ENCODE measurements around the gene MRPL40.
A peak's percentile ranks its signal among the peaks of the same experiment; 100 is the strongest.

The MRPL40 gene

DNA sequence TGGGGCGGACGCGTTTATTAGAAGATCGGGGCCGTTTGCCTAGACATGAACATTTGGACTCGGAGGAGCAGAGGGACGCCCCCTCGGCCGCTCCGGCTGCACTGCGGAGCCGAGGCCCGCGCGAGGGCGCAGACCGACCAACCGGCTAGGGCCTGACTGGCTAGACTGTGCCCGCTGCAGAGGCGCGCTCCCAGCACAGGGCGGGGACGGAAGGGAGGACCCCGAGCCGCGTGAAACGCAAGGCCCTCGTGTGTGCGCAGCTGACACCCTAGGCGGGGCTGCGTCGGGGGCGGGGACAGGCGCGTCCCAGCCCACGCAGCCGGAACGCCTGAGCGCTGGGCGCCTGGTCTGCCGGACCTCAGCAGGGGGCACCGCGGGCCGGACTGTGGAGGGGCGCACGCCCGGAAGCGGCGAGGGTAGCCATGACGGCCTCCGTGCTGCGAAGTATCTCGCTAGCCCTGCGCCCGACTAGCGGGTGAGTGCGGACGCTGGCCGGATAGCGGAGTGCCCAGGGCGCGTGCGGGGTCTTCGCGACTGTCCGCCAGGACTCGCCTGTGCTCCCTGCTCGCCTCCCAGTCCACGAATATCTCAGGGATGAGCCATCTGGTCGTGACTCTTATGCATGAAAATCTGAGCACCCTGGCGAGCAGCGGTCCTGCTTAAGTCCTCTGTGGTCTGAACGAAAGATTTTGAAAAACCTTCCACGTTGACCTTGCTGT is at the start of gene MRPL40:
Gene MRPL40, plus strand, starts transcription at position 413 of the 719 bp plus-strand sequence. Its CDS starts 10 bp downstream, at position 423.
- FAIRE-seq (peak; percentile 94), DNase-seq (ENCODE audit: extremely low spot score, insufficient read length, low read depth) (peak; percentile 88)

DNA sequence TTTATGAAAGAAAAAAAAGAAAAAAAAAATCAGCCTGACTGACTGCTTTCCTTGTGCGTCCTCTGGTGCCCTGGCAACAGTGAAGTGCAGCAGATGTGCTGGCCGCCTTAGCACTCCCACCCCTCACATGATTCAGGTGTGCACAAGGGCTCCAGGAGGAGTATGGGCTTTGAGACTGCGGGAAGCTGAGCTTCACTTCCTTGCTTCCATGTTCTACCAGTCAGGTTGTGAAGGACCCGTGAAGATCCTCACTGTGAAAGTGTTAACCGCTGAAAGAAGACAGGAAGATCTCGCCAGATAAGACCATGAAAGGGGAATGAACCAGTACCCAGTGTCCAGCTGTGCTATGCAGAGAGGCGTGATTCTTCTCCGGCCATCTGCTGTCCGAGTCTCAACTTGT is 49.1 kb upstream of the MRPL40 start:
- no peak for DNase-seq (ENCODE audit: extremely low spot score, insufficient read length, low read depth)
- no peak for FAIRE-seq

DNA sequence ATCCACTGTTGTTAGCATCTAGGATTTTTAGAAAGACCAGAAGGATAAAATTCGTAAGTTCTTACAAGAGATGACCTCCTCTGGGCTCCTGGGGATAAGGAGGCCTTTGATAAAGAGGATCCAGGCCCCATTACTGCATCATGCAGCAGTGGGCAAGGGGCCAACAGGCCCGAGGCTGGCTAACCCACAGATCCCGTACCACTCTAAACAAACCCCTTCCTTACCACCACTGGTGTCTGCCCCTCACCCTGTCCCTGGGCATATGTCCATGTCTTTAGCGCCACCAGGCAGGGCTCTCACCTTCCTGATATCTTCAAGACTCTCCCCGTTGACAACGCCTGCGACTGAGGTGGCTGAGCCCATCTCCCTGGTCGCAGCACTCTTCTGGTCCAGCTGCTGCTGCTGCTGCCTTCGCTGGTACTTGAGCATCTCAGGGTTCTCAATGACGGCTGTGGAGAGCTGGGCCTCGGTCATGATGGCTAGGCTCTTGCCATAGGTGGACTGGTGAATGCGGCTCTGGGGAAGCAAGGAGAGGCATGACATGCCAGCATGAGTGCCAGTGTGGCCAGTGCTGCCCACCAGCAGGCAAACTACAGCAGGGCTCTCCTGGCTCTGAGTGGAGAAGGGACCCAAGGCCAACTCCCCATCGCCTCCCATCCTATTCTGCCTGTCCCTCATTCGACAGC is 47.0 kb upstream of the MRPL40 start:
- DNase-seq (ENCODE audit: extremely low spot score, insufficient read length, low read depth) = no peak
- no peak for FAIRE-seq

DNA sequence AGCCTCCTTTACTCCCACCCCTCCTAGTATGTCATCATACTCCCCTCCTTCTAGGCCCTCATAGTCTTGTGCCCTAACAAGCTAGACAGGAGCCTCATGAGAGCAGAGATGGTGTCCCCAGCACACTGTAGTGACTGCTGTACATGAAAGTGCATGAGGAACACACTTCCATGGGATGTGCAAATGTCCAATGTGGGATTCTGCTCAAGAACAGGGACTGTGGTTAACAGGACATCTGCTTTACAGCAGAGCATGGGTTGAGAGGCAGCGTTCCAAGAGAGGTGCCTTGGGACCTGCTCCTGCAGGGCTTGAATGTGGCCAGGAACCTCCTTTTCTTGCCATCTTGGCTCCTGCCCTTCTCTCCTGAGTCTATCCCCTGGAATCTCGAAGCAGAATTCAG is 46.1 kb upstream of the MRPL40 start:
- DNase-seq (ENCODE audit: extremely low spot score, insufficient read length, low read depth) = no peak
- no peak for FAIRE-seq

DNA sequence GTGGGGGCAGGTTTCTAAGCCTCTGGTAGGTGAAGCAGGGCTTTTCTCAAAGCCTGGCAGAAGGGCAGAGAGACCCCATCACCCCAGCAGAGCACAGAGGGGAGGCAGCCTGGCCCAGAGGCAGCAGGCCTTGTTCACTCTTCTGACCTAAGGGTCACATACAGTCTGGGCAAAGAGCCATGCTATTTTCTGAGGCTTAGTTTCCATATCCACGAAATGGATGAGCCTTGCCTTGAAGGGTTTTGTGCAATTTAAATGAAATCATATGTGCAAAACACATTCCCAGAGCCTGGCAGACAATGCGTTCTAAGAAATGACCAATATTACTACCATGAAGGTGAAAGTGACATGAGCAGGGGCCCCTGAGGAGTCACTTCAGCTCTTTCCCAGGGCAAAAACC is 45.3 kb upstream of the MRPL40 start:
- DNase-seq (ENCODE audit: extremely low spot score, insufficient read length, low read depth) (no peak), FAIRE-seq (no peak)

DNA sequence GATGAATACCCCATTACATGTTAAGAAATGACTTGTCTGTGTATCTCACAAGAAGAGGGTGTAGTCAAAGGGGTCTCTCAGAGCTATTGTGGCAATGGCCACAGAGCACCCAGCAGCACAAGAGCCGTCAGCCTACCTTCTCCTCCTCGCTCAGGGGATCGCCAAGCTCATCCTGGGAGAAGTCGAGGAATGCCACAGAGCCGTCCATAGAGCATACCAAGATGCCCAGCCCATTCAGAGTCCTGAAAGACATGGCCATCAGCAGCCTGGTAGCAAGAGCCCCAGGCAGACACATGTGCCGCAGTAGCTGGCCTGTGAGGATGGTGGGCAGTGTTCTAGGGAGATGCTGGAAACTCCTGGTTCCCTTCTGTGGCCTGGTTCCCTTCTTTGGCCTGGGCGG is 44.8 kb upstream of the MRPL40 start:
- FAIRE-seq (no peak), DNase-seq (ENCODE audit: extremely low spot score, insufficient read length, low read depth) (no peak)

DNA sequence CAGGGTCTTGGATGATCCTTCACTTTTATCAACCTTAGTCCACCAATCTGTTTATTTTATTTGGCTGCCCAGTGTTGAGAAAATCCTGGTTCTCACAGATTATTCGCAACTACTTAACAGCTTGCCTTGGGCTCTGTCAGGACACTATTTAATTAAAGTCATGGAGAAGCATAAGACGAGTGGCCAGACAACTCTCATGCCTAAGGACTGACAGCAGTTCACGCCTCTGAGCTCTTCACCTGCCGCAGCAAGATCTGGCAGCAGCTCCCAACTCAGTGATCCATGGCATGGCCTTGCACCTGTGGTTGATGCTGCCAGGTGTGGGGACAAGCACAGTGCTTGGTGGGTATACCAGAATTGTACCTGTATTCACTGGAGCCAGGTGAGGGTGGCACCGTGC is 38.6 kb upstream of the MRPL40 start:
- DNase-seq (ENCODE audit: extremely low spot score, insufficient read length, low read depth) (no peak), FAIRE-seq (no peak)

DNA sequence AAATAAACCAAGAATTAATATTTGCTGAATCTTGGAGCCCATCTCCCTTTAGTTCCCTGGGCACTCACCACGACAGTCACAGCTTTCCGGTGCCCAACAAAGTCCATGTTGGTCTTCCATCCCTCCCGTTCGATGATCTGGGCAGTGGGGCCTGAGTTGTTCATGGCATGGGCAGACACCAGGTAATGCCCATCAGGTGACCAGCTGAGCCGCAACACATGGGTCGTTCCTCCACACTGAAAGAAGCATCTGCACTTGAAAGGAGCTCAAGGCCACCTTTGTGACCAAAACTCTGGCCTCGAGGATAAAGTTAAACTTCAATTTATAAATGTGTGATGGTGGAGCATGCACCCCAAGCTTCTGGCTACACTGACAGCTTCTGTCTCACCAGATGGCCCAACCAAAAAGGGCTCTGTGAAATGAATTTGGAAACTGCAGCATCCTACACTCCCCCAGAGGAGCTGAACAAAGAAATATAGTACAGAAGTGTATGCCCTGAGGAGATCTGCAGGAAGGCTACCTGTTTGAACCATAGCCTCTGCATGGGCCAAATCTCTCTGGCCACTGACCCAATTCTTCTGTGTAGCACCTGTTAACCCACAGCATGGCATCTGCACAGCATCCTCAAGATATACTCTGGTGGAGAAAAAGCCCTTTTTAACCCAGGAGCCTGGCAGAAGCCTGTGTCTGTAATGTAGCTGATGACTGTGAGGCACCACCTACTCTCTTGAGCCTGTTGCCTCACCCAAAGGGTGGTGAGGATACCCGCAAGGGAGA is 37.9 kb upstream of the MRPL40 start:
- FAIRE-seq (no peak), DNase-seq (ENCODE audit: extremely low spot score, insufficient read length, low read depth) (no peak)

DNA sequence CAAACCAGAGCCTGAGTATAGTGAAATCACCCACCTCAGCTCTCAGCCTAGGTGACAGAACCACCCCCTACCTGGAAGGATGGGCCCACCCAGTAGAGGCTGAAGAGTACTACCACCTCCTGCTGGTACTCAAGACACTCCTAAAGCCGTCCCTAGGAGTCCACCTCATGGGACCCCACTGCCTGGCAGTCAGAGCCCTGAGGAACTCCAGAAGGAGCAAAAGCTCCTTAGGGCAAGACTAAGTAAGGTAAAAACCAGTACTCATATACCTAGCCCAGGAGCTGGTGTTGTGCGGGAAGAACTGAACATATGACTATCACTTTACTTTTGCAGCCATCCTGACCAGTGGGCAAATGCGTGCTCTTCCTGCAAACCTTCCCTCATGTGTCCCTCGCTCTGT is 37.1 kb upstream of the MRPL40 start:
- FAIRE-seq (no peak), DNase-seq (ENCODE audit: extremely low spot score, insufficient read length, low read depth) (no peak)

DNA sequence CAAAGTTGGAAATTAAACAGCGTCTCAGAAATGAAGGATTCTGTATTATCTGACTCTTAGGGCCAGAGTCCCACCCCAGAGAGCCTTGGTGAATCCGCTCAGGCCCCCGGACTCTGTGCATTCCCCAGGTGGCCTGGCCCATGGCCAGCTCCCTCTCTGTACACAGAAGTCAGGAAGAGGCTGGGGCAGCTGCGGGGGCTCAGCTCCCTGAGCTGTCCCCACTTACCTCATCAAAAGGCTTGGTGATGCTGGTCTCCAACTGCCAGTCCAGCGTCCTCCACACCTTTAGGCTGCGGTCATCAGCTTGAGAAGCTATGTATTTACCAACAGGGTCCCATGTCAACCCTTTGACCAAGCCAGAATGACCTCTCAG is 35.8 kb upstream of the MRPL40 start:
- DNase-seq (ENCODE audit: extremely low spot score, insufficient read length, low read depth) = no peak
- no peak for FAIRE-seq

DNA sequence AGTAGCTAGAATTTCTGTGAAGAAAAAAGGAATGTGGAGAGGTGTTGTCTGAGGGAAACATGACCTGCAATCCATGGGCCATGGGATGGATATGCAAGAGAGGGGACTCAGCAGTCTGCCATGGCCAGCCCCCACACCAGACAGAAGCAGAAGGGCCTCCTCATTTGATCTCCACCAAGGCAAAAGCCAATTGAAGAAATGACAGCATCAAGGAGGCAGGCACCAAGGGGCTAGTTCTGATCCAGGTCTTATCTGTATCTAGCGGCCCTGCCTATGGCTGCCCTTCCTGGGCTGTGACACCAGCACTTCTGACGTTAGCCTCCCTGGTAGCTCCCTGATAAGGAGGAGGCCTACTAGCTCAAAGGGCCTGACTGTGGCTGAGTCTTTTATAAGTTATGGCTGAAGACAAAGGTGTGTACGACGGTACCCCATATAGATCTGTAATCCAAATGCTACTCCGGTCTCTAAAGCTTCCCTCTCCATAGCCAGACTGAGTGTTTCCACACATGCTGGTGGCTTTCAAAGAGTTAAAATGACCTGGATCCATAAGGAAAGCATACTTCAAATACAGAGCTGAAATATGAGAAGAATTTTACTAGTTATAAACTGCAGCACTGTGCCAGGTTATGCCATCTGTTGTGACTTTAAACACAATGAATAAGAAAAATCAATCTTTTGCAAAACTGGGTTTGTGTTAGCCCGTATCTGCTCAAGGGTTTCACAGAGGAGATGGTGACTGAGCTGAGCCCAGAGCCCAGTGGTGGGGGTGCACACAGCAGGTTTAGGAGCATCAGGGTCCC is 35.2 kb upstream of the MRPL40 start:
- DNase-seq (ENCODE audit: extremely low spot score, insufficient read length, low read depth) = no peak
- FAIRE-seq = no peak

DNA sequence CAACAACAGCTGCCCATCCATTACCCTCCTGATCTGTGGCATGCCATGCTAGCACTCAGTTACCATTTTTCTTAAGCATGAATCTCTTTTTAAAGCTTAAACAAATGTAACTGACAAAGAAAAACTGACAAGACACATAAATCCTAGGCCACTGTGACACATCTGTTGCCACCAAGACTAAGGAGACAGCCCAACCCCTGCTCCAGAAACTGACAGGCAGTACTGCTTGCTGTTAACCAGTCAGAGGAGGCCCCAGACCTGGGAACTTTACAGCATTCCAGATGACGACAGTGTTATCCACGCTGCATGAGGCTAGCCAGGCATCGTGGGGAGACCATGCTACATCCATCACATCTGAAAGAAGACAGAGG is 34.6 kb upstream of the MRPL40 start:
- no peak for DNase-seq (ENCODE audit: extremely low spot score, insufficient read length, low read depth)
- no peak for FAIRE-seq

DNA sequence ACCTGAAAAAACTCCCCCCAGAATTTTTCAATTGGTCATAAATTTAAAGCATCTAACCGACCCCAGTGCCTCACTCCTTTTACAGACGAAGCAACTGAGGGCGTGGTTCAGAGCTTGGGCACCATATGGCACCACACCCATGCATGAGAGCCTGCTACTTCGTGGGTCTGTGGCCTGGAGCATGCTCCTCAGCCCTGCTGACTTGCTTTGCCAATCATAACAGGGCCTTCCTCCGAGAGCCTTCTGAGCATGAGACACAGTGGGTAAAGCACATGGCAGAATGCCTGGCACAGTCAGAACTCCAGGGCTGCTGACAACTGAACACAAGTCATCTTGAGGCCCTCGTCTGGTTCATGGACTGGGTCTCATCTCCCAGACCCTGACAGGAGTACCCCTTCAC is 34.1 kb upstream of the MRPL40 start:
- DNase-seq (ENCODE audit: extremely low spot score, insufficient read length, low read depth) (no peak), FAIRE-seq (no peak)

DNA sequence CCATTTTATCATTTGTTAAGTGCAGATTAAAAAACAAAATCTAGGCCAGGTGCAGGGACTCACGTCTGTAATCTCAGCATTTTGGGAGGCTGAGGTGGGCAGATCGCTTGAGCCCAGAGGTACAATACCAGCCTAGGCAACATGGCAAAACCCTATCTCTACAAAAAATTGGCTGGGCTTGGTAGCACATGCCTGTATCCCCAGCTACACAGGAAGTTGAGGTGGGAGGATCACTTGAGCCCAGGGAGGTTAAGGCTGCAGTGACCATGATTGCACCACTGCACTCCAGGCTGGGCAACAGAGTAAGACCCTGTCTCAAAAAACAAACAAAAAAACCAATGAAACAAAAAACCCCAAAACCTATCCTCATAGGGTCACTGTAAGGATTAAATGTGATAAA is 33.7 kb upstream of the MRPL40 start:
- DNase-seq (ENCODE audit: extremely low spot score, insufficient read length, low read depth) (no peak), FAIRE-seq (no peak)

DNA sequence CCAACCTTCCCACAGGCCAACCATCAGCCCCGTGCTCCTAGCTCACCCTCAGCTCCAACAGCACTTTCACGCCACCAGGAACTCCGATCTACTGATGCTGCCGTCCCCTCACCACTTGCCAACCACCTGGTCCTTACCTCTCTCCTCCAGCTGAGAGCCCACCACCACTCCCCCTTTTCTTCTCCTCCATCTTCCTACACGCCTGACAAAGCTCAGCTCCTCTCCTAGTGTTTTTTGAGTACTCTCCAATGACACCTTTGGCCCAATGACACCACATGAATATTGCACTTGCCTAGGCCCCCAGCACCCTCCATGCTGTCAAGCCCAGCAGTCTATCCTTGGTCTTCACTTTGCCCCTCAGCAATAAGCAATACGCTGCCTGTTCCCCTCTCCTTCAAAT is 31.5 kb upstream of the MRPL40 start:
- FAIRE-seq (no peak), DNase-seq (ENCODE audit: extremely low spot score, insufficient read length, low read depth) (no peak)

DNA sequence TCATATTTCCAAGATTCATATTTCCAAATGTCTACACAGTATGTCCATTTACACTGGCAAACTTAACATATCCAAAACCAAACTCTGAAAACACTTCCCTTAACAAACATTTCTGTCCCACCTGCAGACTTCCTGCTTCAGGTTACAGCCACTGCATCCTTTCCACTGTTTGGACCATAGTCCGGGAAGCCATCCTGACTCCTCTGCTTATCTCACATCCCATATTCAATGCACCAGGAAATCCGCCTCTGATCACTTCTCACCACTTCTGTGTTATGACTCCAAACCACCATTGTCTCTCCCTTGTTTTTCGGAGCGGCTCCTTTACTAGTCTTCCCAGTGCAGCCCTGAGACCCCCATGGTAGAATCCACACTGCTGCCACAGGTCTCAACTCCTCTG is 30.9 kb upstream of the MRPL40 start:
- no peak for FAIRE-seq
- no peak for DNase-seq (ENCODE audit: extremely low spot score, insufficient read length, low read depth)

DNA sequence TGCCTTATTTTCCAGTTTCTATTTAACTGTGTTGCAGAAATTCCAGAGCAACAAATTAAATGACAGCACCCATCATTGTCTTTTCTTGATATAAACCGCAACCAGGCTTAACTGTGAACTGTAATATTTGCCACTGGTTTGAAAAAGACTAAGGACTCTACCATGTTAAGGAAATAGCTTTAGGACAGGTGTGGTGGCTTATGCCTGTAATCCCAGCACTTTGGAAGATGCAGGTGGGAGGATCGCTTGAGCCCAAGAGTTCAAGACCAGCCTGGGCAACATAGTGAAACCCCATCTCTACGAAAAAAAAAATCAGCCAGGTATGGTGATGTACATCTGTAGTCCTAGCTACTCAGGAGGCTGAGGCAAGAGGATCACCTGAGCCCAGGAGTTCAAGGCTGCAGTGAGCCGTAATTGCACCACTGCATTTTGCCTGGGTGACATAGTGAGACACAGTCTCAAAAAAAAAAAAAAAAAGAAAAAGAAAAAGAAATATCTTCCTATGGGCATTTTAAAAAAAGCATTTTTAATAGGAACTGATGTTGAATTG is 29.6 kb upstream of the MRPL40 start:
- no peak for FAIRE-seq
- no peak for DNase-seq (ENCODE audit: extremely low spot score, insufficient read length, low read depth)

DNA sequence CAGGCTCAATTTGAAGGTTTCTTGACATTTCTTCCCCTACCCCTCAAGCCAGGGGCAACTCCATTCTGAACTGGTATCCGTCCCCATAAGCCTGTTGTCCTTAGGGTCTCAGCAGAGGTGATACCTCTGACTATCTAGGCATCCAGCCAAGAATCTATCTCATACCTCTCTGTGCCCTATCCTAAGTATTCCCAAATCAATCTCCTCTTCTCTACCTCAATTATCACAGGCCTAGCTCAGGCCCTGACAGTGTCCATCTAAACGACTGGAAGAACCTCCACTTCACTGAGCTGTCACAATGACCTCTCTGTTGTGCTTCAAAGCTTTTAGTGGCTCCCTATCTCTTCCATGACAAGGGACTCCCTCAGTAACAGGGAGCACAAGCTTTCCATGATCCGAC is 27.7 kb upstream of the MRPL40 start:
- DNase-seq (ENCODE audit: extremely low spot score, insufficient read length, low read depth) (no peak), FAIRE-seq (no peak)

DNA sequence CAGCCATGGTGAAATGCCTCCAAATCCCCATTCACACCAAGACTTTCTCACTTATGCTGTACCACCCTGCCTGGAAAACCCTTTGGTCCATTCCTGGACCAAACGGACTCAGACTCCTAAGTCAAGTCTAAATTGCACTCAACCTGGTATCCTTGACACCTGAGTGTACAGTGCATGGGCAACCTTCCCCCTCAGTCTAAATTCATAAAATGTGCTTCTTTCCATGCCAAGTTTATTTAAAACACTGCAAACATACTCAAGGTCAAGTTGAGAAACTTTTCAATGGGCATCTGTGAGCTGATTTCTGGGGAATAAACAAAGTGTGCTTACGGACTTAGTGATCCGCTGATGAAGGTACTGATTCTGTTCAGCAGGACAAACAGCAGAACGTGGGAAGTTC is 27.2 kb upstream of the MRPL40 start:
- DNase-seq (ENCODE audit: extremely low spot score, insufficient read length, low read depth) (no peak), FAIRE-seq (no peak)

DNA sequence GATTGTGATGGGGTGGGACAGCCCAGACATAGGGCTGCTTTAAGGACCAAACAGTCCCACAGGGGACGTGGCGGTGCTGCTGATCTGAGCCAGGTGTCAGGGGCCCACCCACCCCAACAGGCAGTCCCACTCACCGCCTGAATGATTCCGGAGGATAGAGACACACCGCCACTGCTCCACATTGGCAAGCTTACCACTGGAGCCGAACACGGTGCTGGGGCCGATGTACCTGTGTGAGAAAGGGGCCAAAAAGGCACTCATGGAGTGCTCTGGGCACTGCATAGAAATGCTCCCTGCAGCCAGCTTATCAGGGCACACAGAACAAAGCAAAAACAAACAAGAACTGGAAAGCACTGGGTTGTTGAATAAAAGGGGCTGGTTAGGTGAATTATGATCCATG is 26.7 kb upstream of the MRPL40 start:
- no peak for FAIRE-seq
- DNase-seq (ENCODE audit: extremely low spot score, insufficient read length, low read depth) = no peak
